ENCODE measurements around the gene TMEM259. TPM values are rescaled to one million over a fixed set of nuclear protein-coding genes. Genes with fewer than 3 reads are reported as not detected.
A peak's percentile ranks its signal among the peaks of the same experiment; 100 is the strongest.

The TMEM259 gene
- total and polyA plus RNA-seq, 9 of the 15 experiments (the other 6 are each of a cell fraction or from before 2014, with no cell fraction given) = 0.52 to 231 (median 63.6) TPM

- TF ChIP-seq CEBPG (CRISPR knock-in tag; IDR thresholded peaks at IDR 0.05) (no peak), CEBPG (tag; conservative IDR thresholded peaks at IDR 0.05 in 1 of 2, IDR thresholded peaks at IDR 0.05 in 1 of 2) (no peak), E4F1 (CRISPR knock-in tag; IDR thresholded peaks at IDR 0.05; ENCODE audit: borderline replicate concordance) (no peak), ZKSCAN3 (CRISPR knock-in tag; IDR thresholded peaks at IDR 0.05) (no peak)
Observed at GRCh38 chr19:1041835-1042685, 21.1 kb upstream of the TMEM259 start (continued).

- Histone ChIP-seq H3K79me2 (ENCODE audit: control insufficient read depth, insufficient read depth, low read length) (peaks cover 40% of the 10 kb centered on the region), H4K20me1 (replicated peaks; ENCODE audit: control insufficient read depth, insufficient read depth, low read length) (no peaks in the 10 kb centered on the region), H2AFZ (ENCODE audit: low read depth, low read length) (no peak overlapping the region), H3K36me3 (ENCODE audit: control insufficient read depth, insufficient read depth, low read length) (peaks cover 45% of the 10 kb centered on the region; the same call in 2 of the 3 replicates), H3K27me3 (ENCODE audit: control insufficient read depth in 2 of 2, insufficient read depth in 2 of 2, low read length in 2 of 2) (no peaks in the 10 kb centered on the region), H3K4me3 (peak overlapping the region; percentile 55), H3K4me2 (ENCODE audit: insufficient read depth, low read length) (peak overlapping the region; percentile 92), H3K27ac (ENCODE audit: extremely low read depth, low read depth, low read length) (peak overlapping the region; percentile 72), H3K4me1 (replicated peaks in 1 of 2; ENCODE audit: control insufficient read depth in 2 of 2, insufficient read depth in 2 of 2, low read length in 2 of 2) (peaks cover 39 to 76% of the 10 kb centered on the region in 2 experiments), H3K9me3 (replicated peaks; ENCODE audit: control insufficient read depth, insufficient read depth, low read depth, low read length) (no peaks in the 10 kb centered on the region), H3K9me1 (ENCODE audit: control insufficient read depth, insufficient read depth, low read length) (no peaks in the 10 kb centered on the region), H3K9ac (ENCODE audit: insufficient read depth in 1 of 2, low read depth in 2 of 2, low read length in 2 of 2) (peak overlapping the region; percentile 64 to 91)
- FAIRE-seq (no peak), DNase-seq (ENCODE audit: extremely low read depth in 1 of 4, low spot score in 3 of 4) (no peak), ATAC-seq (no peak)
- 3% methylated on average over 23 of the region's 26 CpGs for WGBS (ENCODE audit: insufficient coverage, low coverage, missing lambda C conversion rate)
- in situ Hi-C loops (cut with MboI) = no loop called here
- ChIA-PET POLR2A (interaction anchor here (0.6 to 11.0 kb wide), 10 partner anchors 12 to 710 kb away, joined by 3 to 176 read pairs (median 4); partner anchors contain the start of genes ARHGAP45, CIRBP, CNN2 and RNU6-2), CTCF (ENCODE audit: low intra/inter-chr PET ratio) (no interaction called here)
- intact Hi-C loops (cut with micrococcal nuclease) = loop anchor here (2.0 to 5.0 kb wide), 3 partner anchors 21 to 61 kb away; partner anchors contain the start of genes GPX4, RNU6-2 and TMEM259
- no TSS peak for BruUV-seq (replicated peaks)
- 0 out of 2 replicates have a peak, but pooled peaks have one; percentile 9 for TF ChIP-seq SMARCA5 (IDR thresholded peaks at IDR 0.05)
- TF ChIP-seq SIN3A (IDR thresholded peaks at IDR 0.05; ENCODE audit: borderline replicate concordance in 2 of 2, control insufficient read depth in 1 of 2, low read depth in 2 of 2, low read length in 2 of 2) = 0 out of 4 replicates have a peak, but pooled peaks of 1 of the 2 experiments have one; percentile 19
- TF ChIP-seq ZNF224 (CRISPR knock-in tag; IDR thresholded peaks at IDR 0.05) = no peak
- TF ChIP-seq HDAC8 (tag; IDR thresholded peaks at IDR 0.05) = no peak
- 0 out of 2 replicates have a peak, but pooled peaks have one; percentile 11 for TF ChIP-seq PHB (CRISPR knock-in tag; IDR thresholded peaks at IDR 0.05)
- no peak for TF ChIP-seq HNRNPH1 (optimal IDR thresholded peaks at IDR 0.05; ENCODE audit: low read depth, low read length)
- TF ChIP-seq SAP30 (IDR thresholded peaks at IDR 0.05; ENCODE audit: borderline replicate concordance, insufficient read depth, low read depth, low read length, poor library complexity, severe bottlenecking) = peak; percentile 2
- 0 out of 2 replicates have a peak, but pooled peaks have one; percentile 7 for TF ChIP-seq EHMT2 (IDR thresholded peaks at IDR 0.05)
- peak; percentile 79; the same call in 1 of the 2 replicates for TF ChIP-seq ZC3H4 (CRISPR knock-in tag; IDR thresholded peaks at IDR 0.05; ENCODE audit: borderline replicate concordance)
- TF ChIP-seq ZNF121 (CRISPR knock-in tag; conservative IDR thresholded peaks at IDR 0.05) = peak; percentile 22; the same call in 1 of the 2 replicates
- peak; percentile 92 for TF ChIP-seq ZKSCAN8 (CRISPR knock-in tag; IDR thresholded peaks at IDR 0.05)
- no peak for TF ChIP-seq JUN (IDR thresholded peaks at IDR 0.05; ENCODE audit: borderline replicate concordance, low read depth, low read length)
- TF ChIP-seq JUN (CRISPR knock-in tag; IDR thresholded peaks at IDR 0.05; ENCODE audit: borderline replicate concordance) = no peak
Observed at GRCh38 chr19:1041272-1041834, 20.4 kb upstream of the TMEM259 start.
